ENCODE measurements around the gene ADAM33.

DNA sequence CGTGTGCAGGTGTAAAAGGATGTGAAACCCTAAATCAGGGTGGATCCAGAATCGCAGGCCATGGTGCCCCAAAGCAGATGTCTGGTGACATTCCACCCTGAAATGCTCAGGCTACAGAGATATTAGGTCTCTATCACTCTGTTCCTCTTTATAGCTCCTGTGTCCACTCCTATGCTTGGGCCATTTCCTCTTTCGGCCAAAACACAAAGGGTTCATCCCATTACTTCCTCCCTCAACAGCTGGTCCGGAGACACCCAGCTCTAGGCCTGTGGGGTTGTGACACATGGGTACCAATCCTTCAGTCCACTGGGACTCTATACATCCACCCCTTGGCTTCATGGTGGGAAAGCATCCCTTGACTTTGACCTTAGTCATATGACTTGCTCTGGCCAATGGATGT is 32.3 kb upstream of the ADAM33 start:
- TF ChIP-seq, protein P1, sequence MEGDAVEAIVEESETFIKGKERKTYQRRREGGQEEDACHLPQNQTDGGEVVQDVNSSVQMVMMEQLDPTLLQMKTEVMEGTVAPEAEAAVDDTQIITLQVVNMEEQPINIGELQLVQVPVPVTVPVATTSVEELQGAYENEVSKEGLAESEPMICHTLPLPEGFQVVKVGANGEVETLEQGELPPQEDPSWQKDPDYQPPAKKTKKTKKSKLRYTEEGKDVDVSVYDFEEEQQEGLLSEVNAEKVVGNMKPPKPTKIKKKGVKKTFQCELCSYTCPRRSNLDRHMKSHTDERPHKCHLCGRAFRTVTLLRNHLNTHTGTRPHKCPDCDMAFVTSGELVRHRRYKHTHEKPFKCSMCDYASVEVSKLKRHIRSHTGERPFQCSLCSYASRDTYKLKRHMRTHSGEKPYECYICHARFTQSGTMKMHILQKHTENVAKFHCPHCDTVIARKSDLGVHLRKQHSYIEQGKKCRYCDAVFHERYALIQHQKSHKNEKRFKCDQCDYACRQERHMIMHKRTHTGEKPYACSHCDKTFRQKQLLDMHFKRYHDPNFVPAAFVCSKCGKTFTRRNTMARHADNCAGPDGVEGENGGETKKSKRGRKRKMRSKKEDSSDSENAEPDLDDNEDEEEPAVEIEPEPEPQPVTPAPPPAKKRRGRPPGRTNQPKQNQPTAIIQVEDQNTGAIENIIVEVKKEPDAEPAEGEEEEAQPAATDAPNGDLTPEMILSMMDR (IDR thresholded peaks at IDR 0.05; ENCODE audit: insufficient read depth, low read length, poor library complexity, severe bottlenecking): no peak
- TF ChIP-seq EZH2phosphoT487 (conservative IDR thresholded peaks at IDR 0.05; ENCODE audit: low read length): no peak
